Measurements from ENCODE around the gene TMCO6. TPM values are rescaled to one million over a fixed set of nuclear protein-coding genes. Genes with fewer than 3 reads are reported as not detected.
"Not testable (repeated sequence)": the region's sequence is repeated elsewhere in the genome, so short reads cannot be mapped to it uniquely, and the experiment has no call there.

The TMCO6 gene
- total RNA-seq, 6 experiments from 2014 or later: 7.3 to 45.5 (median 23.6) TPM

DNA sequence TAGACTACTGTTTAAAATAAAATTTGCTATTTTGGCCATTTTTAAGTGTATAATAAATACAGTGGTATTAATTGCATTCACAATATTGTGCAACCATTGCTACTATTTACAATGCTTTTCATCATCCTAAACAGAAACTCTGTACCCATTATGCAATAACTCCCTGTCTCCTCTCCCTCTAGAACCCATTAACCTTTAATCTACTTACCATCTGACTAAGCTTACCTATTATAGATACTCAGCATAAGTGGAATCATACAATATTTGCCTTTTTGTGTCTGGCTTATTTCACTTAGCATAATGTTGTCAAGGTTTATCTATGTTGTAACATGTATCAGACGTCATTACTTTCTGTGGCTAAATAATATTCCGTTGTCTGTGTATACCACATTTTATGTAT is 32.2 kb upstream of the TMCO6 start:
- DNase-seq (no peak), ATAC-seq (peak; percentile 65 to 80 (median 71))
- Histone ChIP-seq H3K9me3 (no peaks in the 10 kb centered on the region), H3K27me3 (no peaks in the 10 kb centered on the region), H3K36me3 (no peaks in the 10 kb centered on the region), H3K4me3 (no peak overlapping the region), H3K27ac (peak overlapping the region; percentile 55 to 82 (median 80)), H3K4me1 (peaks cover 0 to 28% (median 5%) of the 10 kb centered on the region in 4 donors)
- TF ChIP-seq, protein P1, sequence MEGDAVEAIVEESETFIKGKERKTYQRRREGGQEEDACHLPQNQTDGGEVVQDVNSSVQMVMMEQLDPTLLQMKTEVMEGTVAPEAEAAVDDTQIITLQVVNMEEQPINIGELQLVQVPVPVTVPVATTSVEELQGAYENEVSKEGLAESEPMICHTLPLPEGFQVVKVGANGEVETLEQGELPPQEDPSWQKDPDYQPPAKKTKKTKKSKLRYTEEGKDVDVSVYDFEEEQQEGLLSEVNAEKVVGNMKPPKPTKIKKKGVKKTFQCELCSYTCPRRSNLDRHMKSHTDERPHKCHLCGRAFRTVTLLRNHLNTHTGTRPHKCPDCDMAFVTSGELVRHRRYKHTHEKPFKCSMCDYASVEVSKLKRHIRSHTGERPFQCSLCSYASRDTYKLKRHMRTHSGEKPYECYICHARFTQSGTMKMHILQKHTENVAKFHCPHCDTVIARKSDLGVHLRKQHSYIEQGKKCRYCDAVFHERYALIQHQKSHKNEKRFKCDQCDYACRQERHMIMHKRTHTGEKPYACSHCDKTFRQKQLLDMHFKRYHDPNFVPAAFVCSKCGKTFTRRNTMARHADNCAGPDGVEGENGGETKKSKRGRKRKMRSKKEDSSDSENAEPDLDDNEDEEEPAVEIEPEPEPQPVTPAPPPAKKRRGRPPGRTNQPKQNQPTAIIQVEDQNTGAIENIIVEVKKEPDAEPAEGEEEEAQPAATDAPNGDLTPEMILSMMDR (IDR thresholded peaks at IDR 0.05): peak in 1 of 4 donors; percentile 13
- no peak for TF ChIP-seq POLR2A (IDR thresholded peaks at IDR 0.05)
- 13% methylated on average over 2 of the region's 2 CpGs for WGBS (ENCODE audit: insufficient coverage, low coverage, low lambda C conversion rate, missing lambda C conversion rate)
- intact Hi-C loops (cut with DNase I): no loop called here

DNA sequence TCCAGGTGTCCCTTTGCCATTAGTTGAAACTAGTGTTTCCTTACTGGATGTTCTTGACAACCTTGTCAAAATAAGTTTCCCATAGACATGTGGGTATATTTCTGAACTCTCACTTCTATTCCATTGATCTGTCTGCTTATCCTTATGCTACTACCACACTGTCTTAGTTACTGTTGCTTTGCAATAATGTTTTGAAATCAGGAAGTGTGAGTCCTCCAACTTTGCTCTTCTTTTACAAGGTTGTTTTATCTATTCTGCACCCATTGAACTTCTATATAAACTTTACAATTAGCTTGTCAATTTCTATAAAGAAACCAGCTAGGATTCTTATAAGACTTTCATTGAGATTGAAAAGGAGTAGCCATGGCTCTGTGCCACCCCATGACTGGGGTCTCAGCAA is 30.5 kb upstream of the TMCO6 start:
- no peak for DNase-seq

DNA sequence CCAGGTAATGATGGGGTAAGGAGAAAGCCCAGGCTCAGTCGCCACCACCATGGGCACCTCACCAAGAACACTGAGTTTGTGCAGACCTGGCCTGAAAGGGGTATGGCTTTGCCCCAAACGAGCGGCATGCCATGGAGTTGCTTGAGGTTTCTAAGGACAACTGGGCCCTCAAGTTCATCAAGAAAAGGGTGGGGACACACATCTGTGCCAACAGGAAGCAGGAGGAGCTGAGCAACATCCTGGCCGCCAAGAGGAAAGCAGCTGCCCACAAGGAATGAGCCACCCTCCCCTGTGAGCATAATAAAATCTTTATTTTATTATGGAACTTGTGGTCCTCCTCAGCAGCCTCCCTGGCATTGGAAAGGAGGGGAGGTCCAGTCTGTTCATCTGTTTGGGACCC is 30.1 kb upstream of the TMCO6 start:
- H3K27me3 ChIP-seq: no peaks in the 10 kb centered on the region
- intact Hi-C loops (cut with DNase I): no loop called here
- H3K27ac ChIP-seq: peak overlapping the region in 1 of 3 donors; percentile 10
- peaks cover 0 to 13% (median 3%) of the 10 kb centered on the region in 4 donors for H3K4me1 ChIP-seq
- TF ChIP-seq, protein P1 (IDR thresholded peaks at IDR 0.05): no peak
- TF ChIP-seq POLR2A (IDR thresholded peaks at IDR 0.05): no peak
- WGBS (ENCODE audit: insufficient coverage, low coverage, low lambda C conversion rate, missing lambda C conversion rate): 38% methylated on average over 2 of the region's 4 CpGs
- no peaks in the 10 kb centered on the region for H3K36me3 ChIP-seq
- H3K4me3 ChIP-seq: no peak overlapping the region
- no peaks in the 10 kb centered on the region for H3K9me3 ChIP-seq
- DNase-seq: no peak
- peak in 1 of 4 donors; percentile 15 for ATAC-seq

More for the DNA sequence above, 30.5 kb upstream of the TMCO6 start:
- ATAC-seq: no peak
- peaks cover 0 to 14% (median 3%) of the 10 kb centered on the region in 4 donors for H3K4me1 ChIP-seq
- no peak for TF ChIP-seq POLR2A (IDR thresholded peaks at IDR 0.05)
- TF ChIP-seq, protein P1 (IDR thresholded peaks at IDR 0.05): no peak
- H3K9me3 ChIP-seq: no peaks in the 10 kb centered on the region
- H3K27ac ChIP-seq: peak overlapping the region in 1 of 3 donors; percentile 10
- H3K4me3 ChIP-seq: no peak overlapping the region
- H3K36me3 ChIP-seq: no peaks in the 10 kb centered on the region
- H3K27me3 ChIP-seq: no peaks in the 10 kb centered on the region
- intact Hi-C loops (cut with DNase I): no loop called here

DNA sequence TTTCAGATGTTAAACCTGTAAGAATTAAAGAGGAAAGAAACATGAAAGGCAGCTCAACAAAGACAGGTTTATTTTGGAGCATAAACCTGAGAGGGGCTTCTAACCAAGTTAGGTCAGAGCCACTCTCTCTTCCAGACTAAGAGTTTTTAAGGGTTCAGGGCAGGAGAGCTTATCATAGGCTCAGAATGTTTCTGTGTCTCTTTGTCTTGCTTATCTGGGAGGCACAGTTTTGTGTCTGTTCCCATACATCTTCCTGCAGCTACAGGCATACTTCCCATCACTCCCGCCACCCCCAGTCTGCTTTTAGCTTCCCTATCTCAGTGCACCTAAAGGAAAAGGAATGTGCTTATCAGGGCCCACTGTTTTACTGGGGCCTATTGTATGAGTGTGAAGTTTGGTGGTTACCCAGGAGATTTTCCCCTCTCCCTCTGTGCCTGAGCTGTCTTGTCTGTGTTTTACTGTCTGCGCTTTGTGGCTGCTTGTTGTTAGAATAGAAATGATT is 28.2 kb upstream of the TMCO6 start:
- DNase-seq (no peak), ATAC-seq (peak in 3 of 4 donors; percentile 9 to 32 (median 9))
- no peaks in the 10 kb centered on the region for H3K9me3 ChIP-seq
- intact Hi-C loops (cut with DNase I): no loop called here
- no peaks in the 10 kb centered on the region for H3K36me3 ChIP-seq
- no peaks in the 10 kb centered on the region for H3K27me3 ChIP-seq
- 86% methylated on average over 2 of the region's 2 CpGs for WGBS (ENCODE audit: insufficient coverage, low coverage, low lambda C conversion rate, missing lambda C conversion rate)
- peak overlapping the region in 1 of 3 donors; percentile 45 for H3K27ac ChIP-seq
- peaks cover 0 to 13% (median 3%) of the 10 kb centered on the region in 4 donors for H3K4me1 ChIP-seq
- TF ChIP-seq POLR2A (IDR thresholded peaks at IDR 0.05): no peak
- TF ChIP-seq, protein P1 (IDR thresholded peaks at IDR 0.05): no peak
- H3K4me3 ChIP-seq: no peak overlapping the region

DNA sequence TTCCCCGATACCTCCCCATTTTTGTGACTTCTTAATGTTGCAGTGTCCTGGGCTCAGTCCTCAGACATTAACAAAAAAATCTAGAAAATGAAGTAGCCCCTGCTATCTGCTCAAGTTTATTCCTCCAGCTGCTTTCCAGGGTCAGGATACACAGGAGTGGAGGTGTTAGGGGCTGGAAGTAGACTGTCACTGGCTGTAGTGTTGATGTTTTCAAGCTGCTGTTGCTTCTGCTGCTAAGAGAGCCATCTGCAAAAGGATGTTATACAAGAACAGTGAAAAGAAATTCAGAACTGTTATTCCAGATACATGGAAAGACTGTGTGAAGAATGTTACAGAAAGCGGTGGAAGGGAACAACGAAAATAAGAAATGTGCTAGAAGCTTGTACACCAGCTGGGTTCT is 16.9 kb upstream of the TMCO6 start:
- H3K27me3 ChIP-seq: no peaks in the 10 kb centered on the region
- no peak for TF ChIP-seq POLR2A (IDR thresholded peaks at IDR 0.05)
- TF ChIP-seq, protein P1 (IDR thresholded peaks at IDR 0.05): no peak
- DNase-seq (no peak), ATAC-seq (no peak)
- no peak overlapping the region for H3K27ac ChIP-seq
- H3K9me3 ChIP-seq: no peaks in the 10 kb centered on the region
- H3K4me3 ChIP-seq: no peak overlapping the region
- WGBS (ENCODE audit: insufficient coverage, low coverage, low lambda C conversion rate, missing lambda C conversion rate): 100% methylated on average over 3 of the region's 3 CpGs
- H3K4me1 ChIP-seq: no peaks in the 10 kb centered on the region
- no peaks in the 10 kb centered on the region for H3K36me3 ChIP-seq
- intact Hi-C loops (cut with DNase I): no loop called here

DNA sequence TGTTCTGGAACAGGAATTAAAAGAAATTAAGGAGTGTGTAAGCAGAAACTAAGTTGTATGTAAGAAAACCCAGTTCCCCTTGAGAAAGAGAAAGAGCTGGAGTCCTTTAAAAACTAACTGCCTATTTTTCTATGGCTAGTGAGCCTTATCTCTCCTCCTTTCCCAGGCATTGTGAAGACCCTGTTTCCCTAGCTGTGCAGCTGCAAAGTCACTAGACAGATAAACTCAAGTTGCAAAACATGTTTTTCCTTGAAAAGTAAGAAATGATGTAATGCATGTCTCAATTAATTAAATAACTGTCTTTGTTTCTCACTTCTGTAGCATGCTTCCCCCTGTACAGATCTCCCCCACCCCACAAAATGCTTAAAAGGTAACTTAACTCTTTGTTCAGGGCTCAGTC is 16.2 kb upstream of the TMCO6 start:
- DNase-seq: peak in 1 of 3 donors; percentile 5
- ATAC-seq; H3K27me3 ChIP-seq; H3K9me3 ChIP-seq; H3K4me1 ChIP-seq; H3K27ac ChIP-seq; H3K4me3 ChIP-seq; H3K36me3 ChIP-seq; intact Hi-C loops (cut with DNase I): not testable (repeated sequence)

DNA sequence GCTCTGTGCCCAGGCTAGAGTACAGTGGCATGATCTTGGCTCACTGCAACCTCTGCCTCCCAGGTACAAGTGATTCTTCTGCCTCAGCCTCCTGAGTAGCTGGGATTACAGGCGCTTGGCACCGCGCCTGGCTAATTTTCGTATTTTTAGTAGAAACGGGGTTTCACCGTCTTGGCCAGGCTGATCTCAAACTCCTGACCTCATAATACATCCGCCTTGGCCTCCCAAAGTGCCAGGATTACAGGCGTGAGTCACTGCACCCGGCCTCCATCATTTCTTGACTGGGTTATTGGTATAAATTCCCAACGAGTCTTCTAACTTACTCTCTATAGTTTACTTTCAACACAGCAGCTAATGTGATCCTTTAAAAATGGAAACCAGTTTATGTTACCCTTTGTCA is 14.4 kb upstream of the TMCO6 start:
- peak in 1 of 3 donors; percentile 27 for DNase-seq
- H3K36me3 ChIP-seq; H3K4me1 ChIP-seq; H3K27ac ChIP-seq; H3K9me3 ChIP-seq; intact Hi-C loops (cut with DNase I); H3K27me3 ChIP-seq; H3K4me3 ChIP-seq; ATAC-seq: not testable (repeated sequence)
- 84% methylated on average over 10 of the region's 10 CpGs for WGBS (ENCODE audit: insufficient coverage, low coverage, low lambda C conversion rate, missing lambda C conversion rate)
